Peyer's patch (tissue), 4 donors: Measurements from ENCODE around the gene SMIM31. TPM values are rescaled to one million over a fixed set of nuclear protein-coding genes. Genes with fewer than 3 reads are reported as not detected.

Source experiments
- DNase-seq, 3 donors: peaks; one replicate each; pipeline ENCODE4 v3.0.0-alpha.2; 2017 to 2019
- H3K27ac ChIP-seq, 4 donors: fragments of 200-600 bp; sonication (generic); one replicate each; pipeline ENCODE4 v1.5.1; 2016 to 2019
- H3K27me3 ChIP-seq, 2 donors: fragments of 200-600 bp; sonication (generic); one replicate each; pipeline ENCODE4 v1.5.1; 2019
- H3K36me3 ChIP-seq, 3 donors: fragments of 200-600 bp; sonication (generic); one replicate each; pipeline ENCODE4 v1.5.1; 2016 to 2019
- H3K4me1 ChIP-seq, 4 donors: fragments of 200-600 bp; sonication (generic); one replicate each; pipeline ENCODE4 v1.5.1; 2016 to 2019
- H3K4me3 ChIP-seq, 4 donors: fragments of 200-600 bp; sonication (generic); 1 replicate in 3 of 4; 2 replicates in 1 of 4; pipeline ENCODE4 v1.5.1; 2016 to 2019; ENCODE audit warnings: mild to moderate bottlenecking in 1 of 4
- H3K9me3 ChIP-seq, 4 donors: fragments of 200-600 bp; sonication (generic); one replicate each; pipeline ENCODE4 v1.5.1; 2016 to 2019; ENCODE audit warnings: mild to moderate bottlenecking in 1 of 4
- CTCF ChIP-seq, 6 experiments: fragments of 450-650 bp in 4 of 6; fragments of 200-600 bp in 2 of 6; sonication (generic) in 1 of 6; IDR thresholded peaks; one replicate each; pipeline ENCODE4 v1.5.1; 2017 to 2019; ENCODE audit warnings: antibody characterized with exemption in 6 of 6, mild to moderate bottlenecking in 3 of 6, moderate library complexity in 1 of 6
- POLR2A ChIP-seq, 2 donors: fragments of 450-650 bp; IDR thresholded peaks; one replicate each; pipeline ENCODE4 v1.5.1; 2017; ENCODE audit warnings: antibody characterized with exemption in 2 of 2, mild to moderate bottlenecking in 2 of 2, moderate library complexity in 2 of 2
- total RNA-seq, 4 donors: library from RNA; depleted of rRNA; stranded (reverse); fragments of >200 nt; gene quantifications; one replicate each; pipeline ENCODE4 v1.1.0, GENCODE V29; 2016

SMIM31 gene
- total RNA-seq, 4 donors from 2014 or later = 6.6 to 17.3 (median 16.5) TPM

GRCh38 chr4:164779811-164780216 is 25.9 kb downstream of the SMIM31 start:
- DNase-seq = no peak
- H3K27ac ChIP-seq = no peak overlapping the region
- no peaks in the 10 kb centered on the region for H3K9me3 ChIP-seq
- no peaks in the 10 kb centered on the region for H3K4me1 ChIP-seq
- TF ChIP-seq POLR2A (IDR thresholded peaks at IDR 0.05) = no peak
- peak; percentile 9 to 68 (median 56) for TF ChIP-seq CTCF (IDR thresholded peaks at IDR 0.05)
- no peaks in the 10 kb centered on the region for H3K27me3 ChIP-seq
- H3K36me3 ChIP-seq = no peaks in the 10 kb centered on the region
- H3K4me3 ChIP-seq = no peak overlapping the region

- H3K27ac ChIP-seq = no peak overlapping the region
- TF ChIP-seq POLR2A (IDR thresholded peaks at IDR 0.05) (no peak), CTCF (IDR thresholded peaks at IDR 0.05) (no peak)
- H3K36me3 ChIP-seq = no peaks in the 10 kb centered on the region
Observed at GRCh38 chr4:164780839-164781238, 26.9 kb downstream of the SMIM31 start.

GRCh38 chr4:164783976-164784375 is 30.0 kb downstream of the SMIM31 start:
- no peak overlapping the region for H3K4me3 ChIP-seq
- no peaks in the 10 kb centered on the region for H3K27me3 ChIP-seq
- DNase-seq = no peak
- H3K27ac ChIP-seq = no peak overlapping the region
- TF ChIP-seq POLR2A (IDR thresholded peaks at IDR 0.05) = no peak
- TF ChIP-seq CTCF (IDR thresholded peaks at IDR 0.05) = no peak
- H3K9me3 ChIP-seq = no peaks in the 10 kb centered on the region
- no peaks in the 10 kb centered on the region for H3K36me3 ChIP-seq
- H3K4me1 ChIP-seq = no peaks in the 10 kb centered on the region

More at GRCh38 chr4:164780839-164781238, 26.9 kb downstream of the SMIM31 start:
- DNase-seq = no peak
- Histone ChIP-seq H3K4me3 (no peak overlapping the region), H3K4me1 (no peaks in the 10 kb centered on the region), H3K27me3 (no peaks in the 10 kb centered on the region), H3K9me3 (no peaks in the 10 kb centered on the region)

- Histone ChIP-seq H3K4me3 (no peak overlapping the region), H3K4me1 (no peaks in the 10 kb centered on the region), H3K9me3 (no peaks in the 10 kb centered on the region), H3K27ac (no peak overlapping the region), H3K36me3 (no peaks in the 10 kb centered on the region), H3K27me3 (no peaks in the 10 kb centered on the region)
- no peak for DNase-seq
- TF ChIP-seq POLR2A (IDR thresholded peaks at IDR 0.05) (no peak), CTCF (IDR thresholded peaks at IDR 0.05) (no peak)
Observed at GRCh38 chr4:164789047-164789446, 35.1 kb downstream of the SMIM31 start.

GRCh38 chr4:164790249-164790648 is 36.3 kb downstream of the SMIM31 start:
- TF ChIP-seq CTCF (IDR thresholded peaks at IDR 0.05) (no peak), POLR2A (IDR thresholded peaks at IDR 0.05) (no peak)
- DNase-seq = no peak
- no peak overlapping the region for H3K27ac ChIP-seq
- H3K9me3 ChIP-seq = no peaks in the 10 kb centered on the region
- no peak overlapping the region for H3K4me3 ChIP-seq
- no peaks in the 10 kb centered on the region for H3K4me1 ChIP-seq
- no peaks in the 10 kb centered on the region for H3K36me3 ChIP-seq
- no peaks in the 10 kb centered on the region for H3K27me3 ChIP-seq

- no peak for TF ChIP-seq CTCF (IDR thresholded peaks at IDR 0.05)
- no peak for TF ChIP-seq POLR2A (IDR thresholded peaks at IDR 0.05)
- no peak for DNase-seq
- no peaks in the 10 kb centered on the region for H3K27me3 ChIP-seq
- H3K4me3 ChIP-seq = no peak overlapping the region
- no peaks in the 10 kb centered on the region for H3K36me3 ChIP-seq
- H3K27ac ChIP-seq = no peak overlapping the region
- H3K9me3 ChIP-seq = no peaks in the 10 kb centered on the region
- H3K4me1 ChIP-seq = no peaks in the 10 kb centered on the region
Observed at GRCh38 chr4:164799410-164799809, 45.5 kb downstream of the SMIM31 start.
